HepG2 (cell line): Measurements from ENCODE around the gene SEPTIN10. TPM values are rescaled to one million over a fixed set of nuclear protein-coding genes. Genes with fewer than 3 reads are reported as not detected.

Experiments
- BRF2 ChIP-seq: sonication (generic); formaldehyde crosslinking; IDR thresholded peaks from 2 replicates; pipeline ENCODE4 v1.8.1; 2022; ENCODE audit warnings: mild to moderate bottlenecking, missing genetic modification reagents
- HNRNPL ChIP-seq: fragments of 200-400 bp; formaldehyde crosslinking; IDR thresholded peaks from 2 replicates; pipeline ENCODE4 v1.6.1; 2017; ENCODE audit warnings: mild to moderate bottlenecking, low read depth, low read length
- KIAA2018 ChIP-seq: sonication (generic); formaldehyde crosslinking; IDR thresholded peaks from 2 replicates; pipeline ENCODE4 v1.5.0; 2020; ENCODE audit warnings: mild to moderate bottlenecking, missing genetic modification reagents, borderline replicate concordance
- KLF16 ChIP-seq, 2 experiments: sonication (generic) in 1 of 2; formaldehyde crosslinking in 1 of 2; IDR thresholded peaks; 2 replicates each; pipeline versions ENCODE4 v1.6.1 to v1.8.0; 2016 to 2023; ENCODE audit warnings: missing genetic modification reagents in 2 of 2, missing compliant biosample characterization in 1 of 2
- MTA1 ChIP-seq: sonication (generic); formaldehyde crosslinking; IDR thresholded peaks from 2 replicates; pipeline ENCODE4 v1.4.0; 2020; ENCODE audit warnings: missing genetic modification reagents, mild to moderate bottlenecking, borderline replicate concordance
- NKX3-1 ChIP-seq: sonication (generic); formaldehyde crosslinking; IDR thresholded peaks from 2 replicates; pipeline ENCODE4 v1.5.0; 2020; ENCODE audit warnings: missing genetic modification reagents
- SOX5 ChIP-seq: IDR thresholded peaks from 2 replicates; pipeline ENCODE4 v1.6.1; 2016; ENCODE audit warnings: borderline replicate concordance
- SP5 ChIP-seq: IDR thresholded peaks from 2 replicates; pipeline ENCODE4 v1.6.1; 2016; ENCODE audit warnings: low read depth, borderline replicate concordance
- SSRP1 ChIP-seq: IDR thresholded peaks from 2 replicates; pipeline ENCODE4 v1.6.1; 2016; ENCODE audit warnings: control low read depth
- ZNF317 ChIP-seq: sonication (generic); formaldehyde crosslinking; IDR thresholded peaks from 2 replicates; pipeline ENCODE4 v1.5.0; 2020; ENCODE audit warnings: mild to moderate bottlenecking, missing genetic modification reagents
- ZNF343 ChIP-seq: sonication (generic); formaldehyde crosslinking; IDR thresholded peaks from 2 replicates; pipeline ENCODE4 v1.4.0; 2020; ENCODE audit warnings: mild to moderate bottlenecking, missing genetic modification reagents
- ZNF513 ChIP-seq: sonication (generic); formaldehyde crosslinking; conservative IDR thresholded peaks from 2 replicates; pipeline ENCODE4 v1.5.0; 2020; ENCODE audit warnings: missing genetic modification reagents
- ZNF678 ChIP-seq: sonication (generic); formaldehyde crosslinking; IDR thresholded peaks from 2 replicates; pipeline ENCODE4 v1.4.0; 2020; ENCODE audit warnings: mild to moderate bottlenecking, missing genetic modification reagents
- polyA plus RNA-seq, 8 experiments: library from polyadenylated mRNA; depleted of rRNA in 3 of 8; stranded (reverse) in 7 of 8; unstranded in 1 of 8; fragments of >200 nt; fragmentation: Illumina TruSeq in 4 of 8; extraction: Trizol in 4 of 8; gene quantifications; 2 replicates each; pipeline versions ENCODE4 v1.2.1 to v1.2.3, GENCODE V29; 2011 to 2016; ENCODE audit warnings: low read depth in 4 of 8, missing spikeins in 1 of 8, mixed read lengths in 1 of 8; ENCODE audit not compliant: insufficient read depth in 1 of 8
- total RNA-seq, 5 experiments: library from RNA; depleted of rRNA; stranded (reverse); fragments of >200 nt; fragmentation: Illumina TruSeq; extraction: Trizol; gene quantifications; 2 replicates each; pipeline ENCODE4 v1.2.3, GENCODE V29; 2016; ENCODE audit warnings: low read depth in 1 of 5
- TF ChIP-seq, protein P1 (sequence below): sonication (generic); formaldehyde crosslinking; IDR thresholded peaks from 2 replicates; pipeline ENCODE4 v1.4.0; 2020; ENCODE audit warnings: missing genetic modification reagents, mild to moderate bottlenecking, borderline replicate concordance

Gene SEPTIN10
- total and polyA plus RNA-seq, 2 of the 13 experiments (the other 11 are each of a cell fraction or from before 2014, with no cell fraction given), result 45.8 to 67.5 TPM

- no peak for TF ChIP-seq SP5
- no peak for TF ChIP-seq NKX3-1
- TF ChIP-seq SOX5 (CRISPR knock-in tag), result peak; percentile 83
- no peak for TF ChIP-seq KIAA2018 (CRISPR knock-in tag)
- no peak for TF ChIP-seq HNRNPL
- no peak for TF ChIP-seq ZNF513 (CRISPR knock-in tag)
- TF ChIP-seq KLF16 (CRISPR knock-in tag; IDR thresholded peaks at IDR 0.05), result no peak
- peak; percentile 82; the same call in 1 of the 2 replicates for TF ChIP-seq MTA1
- 0 out of 2 replicates have a peak, but pooled peaks have one; percentile 43 for TF ChIP-seq ZNF317 (CRISPR knock-in tag)
- TF ChIP-seq, protein P1, sequence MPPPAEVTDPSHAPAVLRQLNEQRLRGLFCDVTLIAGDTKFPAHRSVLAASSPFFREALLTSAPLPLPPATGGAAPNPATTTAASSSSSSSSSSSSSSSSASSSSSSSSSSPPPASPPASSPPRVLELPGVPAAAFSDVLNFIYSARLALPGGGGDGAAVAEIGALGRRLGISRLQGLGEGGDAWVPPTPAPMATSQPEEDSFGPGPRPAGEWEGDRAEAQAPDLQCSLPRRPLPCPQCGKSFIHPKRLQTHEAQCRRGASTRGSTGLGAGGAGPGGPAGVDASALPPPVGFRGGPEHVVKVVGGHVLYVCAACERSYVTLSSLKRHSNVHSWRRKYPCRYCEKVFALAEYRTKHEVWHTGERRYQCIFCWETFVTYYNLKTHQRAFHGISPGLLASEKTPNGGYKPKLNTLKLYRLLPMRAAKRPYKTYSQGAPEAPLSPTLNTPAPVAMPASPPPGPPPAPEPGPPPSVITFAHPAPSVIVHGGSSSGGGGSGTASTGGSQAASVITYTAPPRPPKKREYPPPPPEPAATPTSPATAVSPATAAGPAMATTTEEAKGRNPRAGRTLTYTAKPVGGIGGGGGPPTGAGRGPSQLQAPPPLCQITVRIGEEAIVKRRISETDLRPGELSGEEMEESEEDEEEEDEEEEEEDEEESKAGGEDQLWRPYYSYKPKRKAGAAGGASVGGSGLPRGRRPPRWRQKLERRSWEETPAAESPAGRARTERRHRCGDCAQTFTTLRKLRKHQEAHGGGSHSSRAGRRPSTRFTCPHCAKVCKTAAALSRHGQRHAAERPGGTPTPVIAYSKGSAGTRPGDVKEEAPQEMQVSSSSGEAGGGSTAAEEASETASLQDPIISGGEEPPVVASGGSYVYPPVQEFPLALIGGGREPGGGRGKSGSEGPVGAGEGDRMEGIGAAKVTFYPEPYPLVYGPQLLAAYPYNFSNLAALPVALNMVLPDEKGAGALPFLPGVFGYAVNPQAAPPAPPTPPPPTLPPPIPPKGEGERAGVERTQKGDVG (CRISPR knock-in tag), result peak; percentile 33; the same call in 1 of the 2 replicates
- no peak for TF ChIP-seq BRF2 (CRISPR knock-in tag)
- peak; percentile 27; the same call in 1 of the 2 replicates for TF ChIP-seq SSRP1 (CRISPR knock-in tag)
- no peak for TF ChIP-seq ZNF678
- TF ChIP-seq ZNF343, result no peak
Measured at GRCh38 chr2:109630441-109631430, 17.0 kb upstream of the SEPTIN10 start (continued).
